Measurements from ENCODE around the gene CNOT1.

- TF ChIP-seq CTCF (IDR thresholded peaks at IDR 0.05) = no peak
- no peak for TF ChIP-seq POLR2A (IDR thresholded peaks at IDR 0.05)
These were observed 151.2 kb downstream of the CNOT1 start for GRCh38 chr16:58478427-58478826.

Data from right lobe of liver (tissue), 4 donors.